ENCODE measurements around the gene FAM111B.
"Not testable (repeated sequence)": the region's sequence is repeated elsewhere in the genome, so short reads cannot be mapped to it uniquely, and the experiment has no call there.

- not testable (repeated sequence) for TF ChIP-seq POLR2AphosphoS5 (IDR thresholded peaks at IDR 0.05; ENCODE audit: low read depth); CTCF (IDR thresholded peaks at IDR 0.05; ENCODE audit: insufficient read depth, low read length); SPI1 (IDR thresholded peaks at IDR 0.05; ENCODE audit: borderline replicate concordance, low read depth)
Measured at GRCh38 chr11:59093576-59093975, 13.5 kb upstream of the FAM111B start.
